Epithelial cell of esophagus (primary cell): Measurements from ENCODE around the gene CEP72.
"Not testable (repeated sequence)": the region's sequence is repeated elsewhere in the genome, so short reads cannot be mapped to it uniquely, and the experiment has no call there.

Experiments
- DNase-seq: peaks from one replicate; pipeline ENCODE4 v3.0.0; 2010; ENCODE audit warnings: low read depth
- H3K4me3 ChIP-seq: 2 replicates; pipeline ENCODE4 v1.5.1; 2011; ENCODE audit warnings: mild to moderate bottlenecking, low read length, control low read depth
- TF ChIP-seq, protein P1 (sequence below): IDR thresholded peaks from 2 replicates; pipeline ENCODE4 v1.5.1; 2011; ENCODE audit warnings: low read depth, mild to moderate bottlenecking, low read length, control low read depth, inconsistent platforms; ENCODE audit not compliant: insufficient read depth; ENCODE audit errors: missing control alignments

The CEP72 gene

DNA sequence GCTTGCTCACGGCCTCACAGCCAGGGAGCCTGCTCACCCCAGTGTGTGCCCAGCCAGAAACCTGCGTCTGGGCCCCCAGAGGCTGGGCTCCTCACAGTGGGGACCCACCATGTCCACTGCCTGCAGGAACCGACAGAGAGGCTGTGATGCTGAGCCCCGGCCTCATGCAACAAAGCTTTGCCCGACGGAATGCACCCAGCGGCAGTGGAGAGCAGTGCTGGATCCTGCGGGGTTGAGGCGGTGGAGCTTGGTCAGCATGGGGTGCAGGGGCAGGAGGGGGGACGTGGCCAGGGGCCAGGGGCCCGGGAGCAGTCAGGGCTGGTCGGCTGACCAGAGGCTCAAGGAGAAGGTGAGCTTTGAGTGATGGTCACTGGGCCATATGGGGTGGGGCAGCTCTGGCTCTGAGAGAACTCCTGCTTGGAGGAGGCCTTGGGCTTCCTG, 7.7 kb upstream of the CEP72 start:
- no peak overlapping the region for H3K4me3 ChIP-seq
- TF ChIP-seq, protein P1, sequence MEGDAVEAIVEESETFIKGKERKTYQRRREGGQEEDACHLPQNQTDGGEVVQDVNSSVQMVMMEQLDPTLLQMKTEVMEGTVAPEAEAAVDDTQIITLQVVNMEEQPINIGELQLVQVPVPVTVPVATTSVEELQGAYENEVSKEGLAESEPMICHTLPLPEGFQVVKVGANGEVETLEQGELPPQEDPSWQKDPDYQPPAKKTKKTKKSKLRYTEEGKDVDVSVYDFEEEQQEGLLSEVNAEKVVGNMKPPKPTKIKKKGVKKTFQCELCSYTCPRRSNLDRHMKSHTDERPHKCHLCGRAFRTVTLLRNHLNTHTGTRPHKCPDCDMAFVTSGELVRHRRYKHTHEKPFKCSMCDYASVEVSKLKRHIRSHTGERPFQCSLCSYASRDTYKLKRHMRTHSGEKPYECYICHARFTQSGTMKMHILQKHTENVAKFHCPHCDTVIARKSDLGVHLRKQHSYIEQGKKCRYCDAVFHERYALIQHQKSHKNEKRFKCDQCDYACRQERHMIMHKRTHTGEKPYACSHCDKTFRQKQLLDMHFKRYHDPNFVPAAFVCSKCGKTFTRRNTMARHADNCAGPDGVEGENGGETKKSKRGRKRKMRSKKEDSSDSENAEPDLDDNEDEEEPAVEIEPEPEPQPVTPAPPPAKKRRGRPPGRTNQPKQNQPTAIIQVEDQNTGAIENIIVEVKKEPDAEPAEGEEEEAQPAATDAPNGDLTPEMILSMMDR = no peak
- no peak for DNase-seq

GRCh38 chr5:605090-605489, 7.0 kb upstream of the CEP72 start:
- H3K4me3 ChIP-seq, DNase-seq: not testable (repeated sequence)

GRCh38 chr5:606061-606460, 6.1 kb upstream of the CEP72 start:
- no peak overlapping the region for H3K4me3 ChIP-seq
- TF ChIP-seq, protein P1 = no peak
- no peak for DNase-seq

DNA sequence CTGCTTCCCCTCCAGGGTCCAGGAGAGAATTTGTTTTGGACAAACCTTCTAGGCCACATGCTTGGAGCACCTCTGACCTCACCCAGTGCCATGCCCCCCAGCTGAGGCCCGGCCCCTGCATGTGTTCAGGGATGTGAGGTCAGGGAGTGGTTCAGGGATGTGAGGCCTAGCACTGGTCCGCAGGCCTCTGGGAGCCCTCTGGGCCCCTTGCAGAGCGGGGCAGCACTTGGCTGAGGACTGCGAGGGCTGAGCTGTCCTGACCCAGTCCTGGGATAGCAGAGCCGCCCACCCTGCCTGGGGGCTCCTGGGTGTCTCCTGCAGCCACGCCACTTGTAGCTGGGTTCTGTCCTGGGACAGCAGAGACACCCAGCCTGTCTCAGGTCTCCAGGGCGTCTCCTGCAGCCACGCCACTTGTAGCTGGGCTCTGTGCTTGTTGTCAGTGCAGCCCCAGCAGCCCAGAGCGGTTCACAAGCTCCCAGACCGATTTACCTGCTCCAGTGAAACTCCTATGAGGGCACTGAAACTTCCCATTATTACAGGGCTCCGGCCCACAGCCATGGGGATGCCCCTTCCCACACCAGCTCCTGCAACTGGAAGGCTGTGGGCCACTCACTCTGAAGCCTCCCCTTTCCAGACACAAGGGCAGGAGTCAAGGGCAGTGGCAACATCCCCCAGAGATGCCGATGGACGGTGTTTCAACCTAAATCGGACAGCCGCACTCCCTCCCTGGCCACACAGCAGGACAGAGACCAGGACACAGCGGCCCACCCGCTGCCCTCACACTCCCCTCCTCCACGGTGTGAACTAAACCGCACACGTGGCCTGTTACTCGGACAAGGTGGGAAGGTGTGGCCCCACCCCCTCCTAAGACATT, 5.4 kb upstream of the CEP72 start:
- TF ChIP-seq, protein P1 = no peak
- DNase-seq = no peak
- H3K4me3 ChIP-seq = no peak overlapping the region

DNA sequence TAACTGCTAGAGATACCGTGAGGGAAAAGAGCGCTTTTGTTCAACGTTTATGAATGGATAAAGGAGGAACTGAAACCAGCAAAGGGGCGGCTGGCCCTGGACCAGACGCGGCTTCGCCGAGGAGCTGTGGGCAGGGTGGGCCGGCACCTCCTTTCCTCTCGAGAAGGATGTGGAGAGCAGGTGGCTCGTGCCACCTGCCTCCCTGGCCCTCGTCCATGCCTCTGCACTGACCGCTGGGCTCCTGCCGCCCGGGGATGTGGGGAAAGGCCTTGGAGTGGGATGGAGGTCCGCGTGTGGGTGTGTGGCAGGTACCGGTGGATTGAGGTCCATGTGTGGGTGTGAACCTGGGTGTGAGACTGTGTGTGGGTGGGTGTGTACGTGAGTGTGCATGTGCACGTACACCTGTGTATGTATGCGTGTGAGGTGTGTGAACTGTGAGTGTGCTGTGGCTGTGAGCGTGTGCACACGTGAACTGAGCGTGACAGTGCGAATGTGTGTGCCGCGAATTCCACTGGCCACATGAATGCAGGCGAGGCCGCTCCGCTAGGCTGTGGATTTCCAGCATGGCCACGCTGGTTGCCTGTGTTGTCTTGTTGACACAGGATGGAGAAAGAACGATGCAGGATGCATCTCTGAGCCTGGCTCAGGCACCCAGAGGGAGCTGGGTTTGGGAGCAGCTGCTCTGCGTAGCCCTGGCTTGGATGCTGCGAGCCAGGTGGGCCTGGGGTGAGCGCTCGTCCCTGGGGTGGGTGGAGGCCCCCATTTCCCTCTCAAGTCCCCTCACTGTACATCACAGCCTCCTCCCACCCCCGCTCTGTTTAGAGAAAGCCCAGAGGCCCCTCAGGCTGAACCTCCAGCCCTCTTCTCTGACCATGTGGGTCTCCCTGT, 4.4 kb upstream of the CEP72 start:
- H3K4me3 ChIP-seq = no peak overlapping the region
- TF ChIP-seq, protein P1 = no peak
- DNase-seq = no peak

- no peak overlapping the region for H3K4me3 ChIP-seq
- DNase-seq = no peak
- TF ChIP-seq, protein P1 = no peak
Observed at GRCh38 chr5:608429-609370, 3.4 kb upstream of the CEP72 start.
